LoVo (cell line): ENCODE measurements around the gene PRRG3.

ENCODE experiments used
- DNase-seq: peaks from one replicate; pipeline ENCODE4 v3.0.0-alpha.2; 2016; ENCODE audit warnings: low spot score

The PRRG3 gene

GRCh38 chrX:151708821-151709220 is 13.6 kb downstream of the PRRG3 start:
- DNase-seq, result no peak

- DNase-seq, result no peak
Observed at GRCh38 chrX:151710457-151710856, 15.2 kb downstream of the PRRG3 start.

GRCh38 chrX:151711154-151711553 is 15.9 kb downstream of the PRRG3 start:
- DNase-seq, result no peak

GRCh38 chrX:151711787-151712186 is 16.5 kb downstream of the PRRG3 start:
- DNase-seq, result no peak

GRCh38 chrX:151712253-151712652 is 17.0 kb downstream of the PRRG3 start:
- DNase-seq, result no peak

GRCh38 chrX:151713849-151714248 is 18.6 kb downstream of the PRRG3 start:
- no peak for DNase-seq

GRCh38 chrX:151714362-151714761 is 19.1 kb downstream of the PRRG3 start:
- no peak for DNase-seq

- DNase-seq, result no peak
Observed at GRCh38 chrX:151715752-151716151, 20.5 kb downstream of the PRRG3 start, which contains the start of gene FATE1. FATE1 (plus strand) TSS chrX:151716035; CDS start chrX:151716120, 85 bp downstream.

- no peak for DNase-seq
Observed at GRCh38 chrX:151722241-151722846, 27.1 kb downstream of the PRRG3 start.

- no peak for DNase-seq
Observed at GRCh38 chrX:151723156-151723760, 28.0 kb downstream of the PRRG3 start.

- no peak for DNase-seq
Observed at GRCh38 chrX:151724563-151725337, 29.5 kb downstream of the PRRG3 start.

GRCh38 chrX:151725338-151725614 is 30.0 kb downstream of the PRRG3 start:
- no peak for DNase-seq

GRCh38 chrX:151726751-151727150 is 31.5 kb downstream of the PRRG3 start:
- DNase-seq, result no peak

GRCh38 chrX:151727346-151727745 is 32.1 kb downstream of the PRRG3 start:
- no peak for DNase-seq

- DNase-seq, result no peak
Observed at GRCh38 chrX:151729056-151729725, 33.9 kb downstream of the PRRG3 start.

GRCh38 chrX:151734446-151734845 is 39.2 kb downstream of the PRRG3 start, which contains the start of gene CNGA2:
CNGA2 (plus strand) TSS chrX:151734746; CDS start chrX:151738484, 3,738 bp downstream.
- no peak for DNase-seq

- no peak for DNase-seq
Observed at GRCh38 chrX:151735219-151735618, 40.0 kb downstream of the PRRG3 start.

GRCh38 chrX:151736685-151737084 is 41.4 kb downstream of the PRRG3 start:
- DNase-seq, result no peak

GRCh38 chrX:151737494-151737893 is 42.2 kb downstream of the PRRG3 start:
- DNase-seq, result no peak

- DNase-seq, result no peak
Observed at GRCh38 chrX:151738751-151739150, 43.5 kb downstream of the PRRG3 start.

- no peak for DNase-seq
Observed at GRCh38 chrX:151741606-151742005, 46.3 kb downstream of the PRRG3 start.

- DNase-seq, result no peak
Observed at GRCh38 chrX:151742311-151742710, 47.1 kb downstream of the PRRG3 start.
